ENCODE results near the gene HAND1. TPM values are rescaled to one million over a fixed set of nuclear protein-coding genes. Genes with fewer than 3 reads are reported as not detected.

Gene HAND1
- total and polyA plus RNA-seq, 11 donors, result 22.4 to 44.8 (median 33.9) TPM

DNA sequence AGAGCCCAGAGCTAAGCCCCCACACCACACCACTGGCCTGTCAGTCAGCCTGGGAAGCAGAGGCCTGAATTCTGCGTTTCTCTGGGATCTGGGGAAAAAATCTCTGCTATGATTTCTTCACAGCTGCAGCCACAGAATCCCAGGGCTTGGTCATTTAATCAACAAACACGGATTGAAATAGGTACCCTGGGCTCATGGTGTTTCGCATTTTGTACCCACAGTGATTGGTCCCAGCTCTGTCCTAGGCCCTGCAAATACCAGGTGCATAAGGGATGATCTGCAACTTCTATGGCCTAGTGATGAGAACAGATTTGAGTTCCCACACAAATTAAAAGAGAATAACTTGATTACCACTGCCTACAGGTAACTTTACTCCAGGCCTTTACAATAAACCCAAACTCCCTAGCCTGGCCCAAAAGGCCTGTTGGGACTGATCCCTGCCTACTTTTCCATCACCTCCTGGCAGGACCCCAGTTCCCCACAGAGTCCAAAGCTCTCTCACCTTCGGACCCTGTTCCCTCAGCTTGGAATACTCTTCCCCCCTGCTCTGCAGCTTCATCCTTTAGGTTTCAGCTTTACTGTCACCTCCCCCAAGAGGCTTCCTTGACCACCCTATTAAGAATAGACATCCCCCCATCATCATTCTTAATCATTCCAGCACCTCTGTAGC lies 46.9 kb downstream of the HAND1 start:
- 89 to 93% (median 92%) methylated on average over 4 of the region's 4 CpGs for WGBS, 4 donors
- H3K4me1 ChIP-seq, result no peaks in the 10 kb centered on the region
- no peak overlapping the region for H3K4me3 ChIP-seq
- intact Hi-C loops (cut with DNase I), result no loop called here
- no peak for TF ChIP-seq POLR2A (IDR thresholded peaks at IDR 0.05)
- ATAC-seq (no peak), DNase-seq (no peak)
- H3K27ac ChIP-seq, result no peak overlapping the region
- no peaks in the 10 kb centered on the region for H3K27me3 ChIP-seq
- no peaks in the 10 kb centered on the region for H3K9me3 ChIP-seq
- H3K36me3 ChIP-seq, result peaks cover 0 to 19% (median 7%) of the 10 kb centered on the region in 9 donors

DNA sequence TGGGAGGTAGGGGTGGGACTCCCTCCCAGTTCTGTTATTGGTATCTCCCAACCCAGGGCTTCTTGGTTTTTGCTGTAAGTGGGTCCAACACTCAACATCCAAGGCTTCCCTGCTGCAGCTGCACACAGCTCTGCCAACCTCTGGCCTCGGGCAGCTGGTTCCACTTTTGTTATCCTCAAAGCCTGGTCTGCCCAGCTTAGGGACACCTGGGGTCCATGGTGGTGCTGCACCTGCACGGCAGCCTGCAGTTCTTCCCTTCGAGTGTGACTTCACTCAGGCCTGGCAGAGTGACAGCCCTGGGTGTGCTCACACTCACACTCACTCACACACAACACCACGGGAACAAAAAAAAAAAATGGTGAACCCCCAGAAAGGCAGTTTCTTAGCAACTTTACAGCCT lies 47.6 kb downstream of the HAND1 start:
- H3K27me3 ChIP-seq, result no peaks in the 10 kb centered on the region
- no peaks in the 10 kb centered on the region for H3K4me1 ChIP-seq
- H3K27ac ChIP-seq, result no peak overlapping the region
- no peak overlapping the region for H3K4me3 ChIP-seq
- H3K36me3 ChIP-seq, result peaks cover 0 to 13% (median 3%) of the 10 kb centered on the region in 9 donors
- DNase-seq (no peak), ATAC-seq (no peak)
- TF ChIP-seq POLR2A (IDR thresholded peaks at IDR 0.05), result no peak
- TF ChIP-seq, protein P1, sequence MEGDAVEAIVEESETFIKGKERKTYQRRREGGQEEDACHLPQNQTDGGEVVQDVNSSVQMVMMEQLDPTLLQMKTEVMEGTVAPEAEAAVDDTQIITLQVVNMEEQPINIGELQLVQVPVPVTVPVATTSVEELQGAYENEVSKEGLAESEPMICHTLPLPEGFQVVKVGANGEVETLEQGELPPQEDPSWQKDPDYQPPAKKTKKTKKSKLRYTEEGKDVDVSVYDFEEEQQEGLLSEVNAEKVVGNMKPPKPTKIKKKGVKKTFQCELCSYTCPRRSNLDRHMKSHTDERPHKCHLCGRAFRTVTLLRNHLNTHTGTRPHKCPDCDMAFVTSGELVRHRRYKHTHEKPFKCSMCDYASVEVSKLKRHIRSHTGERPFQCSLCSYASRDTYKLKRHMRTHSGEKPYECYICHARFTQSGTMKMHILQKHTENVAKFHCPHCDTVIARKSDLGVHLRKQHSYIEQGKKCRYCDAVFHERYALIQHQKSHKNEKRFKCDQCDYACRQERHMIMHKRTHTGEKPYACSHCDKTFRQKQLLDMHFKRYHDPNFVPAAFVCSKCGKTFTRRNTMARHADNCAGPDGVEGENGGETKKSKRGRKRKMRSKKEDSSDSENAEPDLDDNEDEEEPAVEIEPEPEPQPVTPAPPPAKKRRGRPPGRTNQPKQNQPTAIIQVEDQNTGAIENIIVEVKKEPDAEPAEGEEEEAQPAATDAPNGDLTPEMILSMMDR (IDR thresholded peaks at IDR 0.05), result no peak
- H3K9me3 ChIP-seq, result no peaks in the 10 kb centered on the region
- intact Hi-C loops (cut with DNase I), result no loop called here
- 77 to 88% (median 84%) methylated on average over 4 of the region's 4 CpGs for WGBS, 4 donors

DNA sequence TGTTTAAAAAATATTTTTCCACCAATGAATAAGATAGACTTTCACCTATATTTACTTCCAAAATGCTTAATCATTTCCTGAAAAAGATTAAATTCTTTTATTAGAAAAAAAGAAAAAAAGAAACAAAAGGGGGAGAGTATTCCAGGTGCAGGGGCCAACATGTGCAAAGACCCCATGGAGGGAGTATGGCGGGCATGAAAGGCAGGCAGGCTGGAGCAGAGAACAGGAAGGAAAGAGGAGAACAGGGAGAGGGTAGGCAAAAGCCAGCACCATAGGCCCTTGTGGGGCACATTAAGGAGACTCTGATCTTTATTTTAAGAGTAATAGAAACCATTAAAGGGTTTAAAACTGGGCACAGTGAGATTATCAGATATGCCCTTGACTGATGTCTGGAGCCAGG lies 48.7 kb downstream of the HAND1 start:
- no peaks in the 10 kb centered on the region for H3K27me3 ChIP-seq
- H3K9me3 ChIP-seq, result no peaks in the 10 kb centered on the region
- peaks cover 0 to 6% (median 0%) of the 10 kb centered on the region in 9 donors for H3K36me3 ChIP-seq
- no peak overlapping the region for H3K4me3 ChIP-seq
- WGBS, 4 donors, result 93 to 98% (median 94%) methylated on average over 1 of the region's 1 CpG
- DNase-seq, result no peak
- H3K4me1 ChIP-seq, result no peaks in the 10 kb centered on the region
- no peak for ATAC-seq
- no peak for TF ChIP-seq POLR2A (IDR thresholded peaks at IDR 0.05)
- TF ChIP-seq, protein P1 (IDR thresholded peaks at IDR 0.05), result no peak
- no peak overlapping the region for H3K27ac ChIP-seq
- intact Hi-C loops (cut with DNase I), result no loop called here

DNA sequence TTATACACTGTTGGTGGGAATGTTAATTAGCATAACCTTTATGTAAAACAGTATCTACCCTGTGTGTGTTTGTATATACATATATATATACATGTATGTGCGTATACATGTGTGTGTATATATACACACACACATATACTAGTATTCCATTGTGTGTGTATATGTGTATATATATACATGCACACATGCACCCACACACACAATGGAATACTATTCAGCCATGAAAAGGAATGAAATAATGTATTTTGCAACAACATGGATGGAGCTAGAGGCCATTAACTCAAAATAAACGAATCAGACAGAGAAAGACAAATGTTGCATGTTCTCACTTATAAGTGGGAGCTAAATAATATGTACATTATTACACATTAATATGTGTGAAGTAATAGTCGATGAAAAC lies 49.8 kb downstream of the HAND1 start:
- H3K4me3 ChIP-seq, result no peak overlapping the region
- H3K36me3 ChIP-seq, result no peaks in the 10 kb centered on the region
- no peaks in the 10 kb centered on the region for H3K4me1 ChIP-seq
- peaks cover 0 to 6% (median 0%) of the 10 kb centered on the region in 12 donors for H3K9me3 ChIP-seq
- DNase-seq (no peak), ATAC-seq (no peak)
- intact Hi-C loops (cut with DNase I), result no loop called here
- 96 to 99% (median 97%) methylated on average over 3 of the region's 3 CpGs for WGBS, 4 donors
- H3K27ac ChIP-seq, result no peak overlapping the region
- H3K27me3 ChIP-seq, result no peaks in the 10 kb centered on the region
- TF ChIP-seq POLR2A (IDR thresholded peaks at IDR 0.05), result no peak
- TF ChIP-seq, protein P1 (IDR thresholded peaks at IDR 0.05), result no peak

Other genes starting within 250 kb of the HAND1 start
- 10 to 100 TPM; 26.1 to 55.5 (median 38.6) TPM for gene SAP30L, start 32.2 kb downstream of the HAND1 start, total RNA-seq
- 10 to 100 TPM; 19.7 to 27.4 TPM for gene SAP30L, start 32.2 kb downstream of the HAND1 start, polyA plus RNA-seq